ENCODE results near the gene TSNAX. TPM values are rescaled to one million over a fixed set of nuclear protein-coding genes. Genes with fewer than 3 reads are reported as not detected.

Gene TSNAX
- total RNA-seq, 2 experiments from 2014 or later: 33.5 to 35.7 TPM

DNA sequence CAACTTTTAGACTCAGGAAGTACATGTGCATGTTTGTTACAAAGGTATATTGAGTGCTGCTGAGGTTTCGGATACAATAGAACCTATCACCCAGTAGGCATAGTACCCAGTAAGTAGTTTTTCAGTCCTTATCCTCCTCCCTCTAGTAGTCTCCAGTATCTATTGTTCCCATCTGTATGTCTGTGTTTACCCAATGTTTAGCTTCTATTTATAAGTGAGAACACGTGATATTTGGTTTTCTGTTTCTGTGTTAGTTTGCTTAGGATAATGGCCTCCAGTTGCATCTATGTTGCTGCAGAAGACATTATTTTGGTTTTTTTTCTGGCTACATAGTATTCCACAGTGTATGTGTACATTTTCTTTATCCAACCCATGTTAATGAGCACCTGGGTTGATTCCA is 47.2 kb upstream of the TSNAX start:
- no peak overlapping the region for H3K27ac ChIP-seq (ENCODE audit: low read depth in 1 of 2, low read length in 2 of 2)
- no peak overlapping the region for H3K4me3 ChIP-seq (ENCODE audit: low read length)
- no peaks in the 10 kb centered on the region for H3K4me1 ChIP-seq (ENCODE audit: insufficient read depth, low read length)
- ChIA-PET POLR2A (no interaction called here), CTCF (no interaction called here)
- peaks cover 0 to 9% of the 10 kb centered on the region in 2 experiments for H3K27me3 ChIP-seq (ENCODE audit: control insufficient read depth in 1 of 2, insufficient read depth in 2 of 2, low read length in 2 of 2)
- H3K4me1 Mint-ChIP-seq (ENCODE audit: low read depth): no peaks in the 10 kb centered on the region
- TF ChIP-seq, protein P1, sequence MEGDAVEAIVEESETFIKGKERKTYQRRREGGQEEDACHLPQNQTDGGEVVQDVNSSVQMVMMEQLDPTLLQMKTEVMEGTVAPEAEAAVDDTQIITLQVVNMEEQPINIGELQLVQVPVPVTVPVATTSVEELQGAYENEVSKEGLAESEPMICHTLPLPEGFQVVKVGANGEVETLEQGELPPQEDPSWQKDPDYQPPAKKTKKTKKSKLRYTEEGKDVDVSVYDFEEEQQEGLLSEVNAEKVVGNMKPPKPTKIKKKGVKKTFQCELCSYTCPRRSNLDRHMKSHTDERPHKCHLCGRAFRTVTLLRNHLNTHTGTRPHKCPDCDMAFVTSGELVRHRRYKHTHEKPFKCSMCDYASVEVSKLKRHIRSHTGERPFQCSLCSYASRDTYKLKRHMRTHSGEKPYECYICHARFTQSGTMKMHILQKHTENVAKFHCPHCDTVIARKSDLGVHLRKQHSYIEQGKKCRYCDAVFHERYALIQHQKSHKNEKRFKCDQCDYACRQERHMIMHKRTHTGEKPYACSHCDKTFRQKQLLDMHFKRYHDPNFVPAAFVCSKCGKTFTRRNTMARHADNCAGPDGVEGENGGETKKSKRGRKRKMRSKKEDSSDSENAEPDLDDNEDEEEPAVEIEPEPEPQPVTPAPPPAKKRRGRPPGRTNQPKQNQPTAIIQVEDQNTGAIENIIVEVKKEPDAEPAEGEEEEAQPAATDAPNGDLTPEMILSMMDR (IDR thresholded peaks at IDR 0.05): no peak
- H3K27me3 Mint-ChIP-seq: peaks cover 6% of the 10 kb centered on the region
- H3K36me3 Mint-ChIP-seq (ENCODE audit: low read depth): no peaks in the 10 kb centered on the region
- DNase-seq (no peak), ATAC-seq (ENCODE audit: poor library complexity) (no peak)
- H3K4me3 Mint-ChIP-seq: no peak overlapping the region
- H3K9me3 Mint-ChIP-seq: no peaks in the 10 kb centered on the region
- no peaks in the 10 kb centered on the region for H3K36me3 ChIP-seq (ENCODE audit: insufficient read depth, low read length)
- intact Hi-C loops (cut with DNase I, micrococcal nuclease): no loop called here
- H3K27ac Mint-ChIP-seq: no peak overlapping the region
- peaks cover 0 to 5% of the 10 kb centered on the region in 2 experiments for H3K9me3 ChIP-seq (ENCODE audit: control insufficient read depth in 1 of 2, insufficient read depth in 1 of 2, low read length in 2 of 2)

GRCh38 chr1:231485029-231485784 is 43.3 kb upstream of the TSNAX start:
- Mint-ChIP-seq H3K36me3 (ENCODE audit: low read depth) (no peaks in the 10 kb centered on the region), H3K9me3 (no peaks in the 10 kb centered on the region), H3K27me3 (peaks cover 5% of the 10 kb centered on the region), H3K27ac (no peak overlapping the region), H3K4me1 (ENCODE audit: low read depth) (no peaks in the 10 kb centered on the region), H3K4me3 (no peak overlapping the region)
- CTCF ChIA-PET: no interaction called here
- ATAC-seq (ENCODE audit: poor library complexity): no peak
- H3K27me3 ChIP-seq (ENCODE audit: control insufficient read depth in 1 of 2, insufficient read depth in 2 of 2, low read length in 2 of 2): peaks cover 0 to 9% of the 10 kb centered on the region in 2 experiments
- H3K9me3 ChIP-seq (ENCODE audit: control insufficient read depth in 1 of 2, insufficient read depth in 1 of 2, low read length in 2 of 2): peaks cover 0 to 4% of the 10 kb centered on the region in 2 experiments
- intact Hi-C loops (cut with DNase I, micrococcal nuclease): no loop called here
- POLR2A ChIA-PET: no interaction called here
- no peak overlapping the region for H3K4me3 ChIP-seq (ENCODE audit: low read length)
- TF ChIP-seq, protein P1 (IDR thresholded peaks at IDR 0.05): no peak
- DNase-seq: no peak
- no peaks in the 10 kb centered on the region for H3K36me3 ChIP-seq (ENCODE audit: insufficient read depth, low read length)
- no peaks in the 10 kb centered on the region for H3K4me1 ChIP-seq (ENCODE audit: insufficient read depth, low read length)
- no peak overlapping the region for H3K27ac ChIP-seq (ENCODE audit: low read depth in 1 of 2, low read length in 2 of 2)

GRCh38 chr1:231487019-231487418 is 41.5 kb upstream of the TSNAX start:
- Histone ChIP-seq H3K27me3 (ENCODE audit: control insufficient read depth in 1 of 2, insufficient read depth in 2 of 2, low read length in 2 of 2) (peaks cover 0 to 9% of the 10 kb centered on the region in 2 experiments), H3K4me1 (ENCODE audit: insufficient read depth, low read length) (no peaks in the 10 kb centered on the region), H3K9me3 (ENCODE audit: control insufficient read depth in 1 of 2, insufficient read depth in 1 of 2, low read length in 2 of 2) (no peaks in the 10 kb centered on the region), H3K27ac (ENCODE audit: low read depth in 1 of 2, low read length in 2 of 2) (no peak overlapping the region), H3K36me3 (ENCODE audit: insufficient read depth, low read length) (no peaks in the 10 kb centered on the region), H3K4me3 (ENCODE audit: low read length) (no peak overlapping the region)
- intact Hi-C loops (cut with DNase I, micrococcal nuclease): no loop called here
- TF ChIP-seq, protein P1 (IDR thresholded peaks at IDR 0.05): no peak
- ATAC-seq (ENCODE audit: poor library complexity): no peak
- DNase-seq: peak in 2 of 14 experiments; percentile 3 to 12
- H3K4me1 Mint-ChIP-seq (ENCODE audit: low read depth): no peaks in the 10 kb centered on the region
- ChIA-PET CTCF (no interaction called here), POLR2A (interaction anchor here (0.7 kb wide), 1 partner anchor 75 kb away, joined by 4 read pairs; no protein-coding TSS in a partner anchor)
- H3K9me3 Mint-ChIP-seq: no peaks in the 10 kb centered on the region
- H3K36me3 Mint-ChIP-seq (ENCODE audit: low read depth): no peaks in the 10 kb centered on the region
- no peak overlapping the region for H3K27ac Mint-ChIP-seq
- H3K27me3 Mint-ChIP-seq: peaks cover 5% of the 10 kb centered on the region
- no peak overlapping the region for H3K4me3 Mint-ChIP-seq
